ENCODE measurements around the gene REM2.
"Not testable (repeated sequence)": the region's sequence is repeated elsewhere in the genome, so short reads cannot be mapped to it uniquely, and the experiment has no call there.

The REM2 gene

DNA sequence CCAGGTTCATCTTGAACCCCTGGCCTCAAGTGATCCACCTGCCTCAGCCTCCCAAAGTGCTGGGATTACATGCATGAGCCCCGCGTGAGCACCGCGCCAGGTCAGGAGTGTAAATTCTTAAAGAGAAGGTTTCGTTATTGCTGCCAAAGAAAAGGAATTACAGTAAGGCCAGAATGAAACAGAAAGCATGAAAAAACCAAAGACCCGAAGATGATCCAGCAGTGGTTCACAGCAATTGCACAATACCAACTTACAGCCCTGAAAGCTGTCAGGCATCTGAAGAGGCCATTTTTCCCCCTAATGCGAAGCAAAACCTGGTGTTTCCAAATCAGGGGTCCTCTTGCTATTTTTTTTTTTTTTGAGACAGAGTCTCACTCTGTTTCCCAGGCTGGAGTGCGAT lies 25.6 kb downstream of the REM2 start:
- H3F3A ChIP-seq (ENCODE audit: insufficient read depth, low read length), result no peaks in the 10 kb centered on the region
- no peaks in the 10 kb centered on the region for H3K27me3 ChIP-seq (replicated peaks; ENCODE audit: insufficient read depth, low read length)
- H3K27ac ChIP-seq (ENCODE audit: low read length), result no peak overlapping the region
- no peaks in the 10 kb centered on the region for H3K9me2 ChIP-seq (replicated peaks; ENCODE audit: insufficient read depth, low read length)
- no peak for DNase-seq
- no peaks in the 10 kb centered on the region for H3K9me3 ChIP-seq (replicated peaks; ENCODE audit: insufficient read depth, low read length)
- H3K79me2 ChIP-seq (ENCODE audit: low read length), result peaks cover 25% of the 10 kb centered on the region
- no peaks in the 10 kb centered on the region for H3K36me3 ChIP-seq (replicated peaks; ENCODE audit: insufficient read depth, low read length)
- no peak overlapping the region for H3K4me2 ChIP-seq (ENCODE audit: low read depth, low read length)
- H3K4me3 ChIP-seq (ENCODE audit: low read length), result no peak overlapping the region
- no peaks in the 10 kb centered on the region for H4K20me1 ChIP-seq (ENCODE audit: insufficient read depth, low read length)
- no peak overlapping the region for H2AFZ ChIP-seq (ENCODE audit: low read length)
- TF ChIP-seq CTCF (IDR thresholded peaks at IDR 0.05; ENCODE audit: low read length), result no peak
- TF ChIP-seq EZH2 (optimal IDR thresholded peaks at IDR 0.05; ENCODE audit: low read depth, low read length), result no peak
- no peak for TF ChIP-seq EZH2phosphoT487 (IDR thresholded peaks at IDR 0.05; ENCODE audit: low read length)
- H3K4me1 ChIP-seq (ENCODE audit: low read length), result no peaks in the 10 kb centered on the region
- no peak overlapping the region for H3K9ac ChIP-seq (ENCODE audit: low read length)

DNA sequence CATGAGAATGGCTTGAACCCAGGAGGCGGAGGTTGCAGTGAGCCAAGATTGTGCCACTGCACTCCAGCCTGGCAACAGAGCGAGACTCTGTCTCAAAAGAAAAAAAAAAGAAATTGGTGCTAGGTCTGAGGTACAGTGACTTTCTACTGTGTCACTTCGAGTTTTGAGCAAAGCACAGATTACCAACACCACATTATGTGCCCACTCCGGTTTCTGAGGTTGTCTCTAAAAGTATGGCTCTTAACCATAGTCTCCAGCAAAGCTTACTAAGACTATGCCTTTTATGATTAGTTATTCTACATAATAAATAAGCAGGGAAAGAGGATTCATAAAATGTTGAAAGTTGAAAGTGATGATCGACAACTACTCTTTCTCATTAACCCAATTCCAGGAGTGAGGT lies 27.9 kb downstream of the REM2 start:
- no peak for DNase-seq
- H3K4me1 ChIP-seq (ENCODE audit: low read length), result no peaks in the 10 kb centered on the region
- H3K9ac ChIP-seq (ENCODE audit: low read length), result no peak overlapping the region
- H3K9me3 ChIP-seq (replicated peaks; ENCODE audit: insufficient read depth, low read length), result no peaks in the 10 kb centered on the region
- H3K4me2 ChIP-seq (ENCODE audit: low read depth, low read length), result no peak overlapping the region
- H3K9me2 ChIP-seq (replicated peaks; ENCODE audit: insufficient read depth, low read length), result no peaks in the 10 kb centered on the region
- no peak overlapping the region for H2AFZ ChIP-seq (ENCODE audit: low read length)
- peaks cover 43% of the 10 kb centered on the region for H3K79me2 ChIP-seq (ENCODE audit: low read length)
- no peaks in the 10 kb centered on the region for H3K36me3 ChIP-seq (replicated peaks; ENCODE audit: insufficient read depth, low read length)
- no peak overlapping the region for H3K4me3 ChIP-seq (ENCODE audit: low read length)
- no peaks in the 10 kb centered on the region for H3F3A ChIP-seq (ENCODE audit: insufficient read depth, low read length)
- H4K20me1 ChIP-seq (ENCODE audit: insufficient read depth, low read length), result no peaks in the 10 kb centered on the region
- no peak for TF ChIP-seq EZH2 (optimal IDR thresholded peaks at IDR 0.05; ENCODE audit: low read depth, low read length)
- TF ChIP-seq EZH2phosphoT487 (IDR thresholded peaks at IDR 0.05; ENCODE audit: low read length), result no peak
- TF ChIP-seq CTCF (IDR thresholded peaks at IDR 0.05; ENCODE audit: low read length), result no peak
- no peaks in the 10 kb centered on the region for H3K27me3 ChIP-seq (replicated peaks; ENCODE audit: insufficient read depth, low read length)
- no peak overlapping the region for H3K27ac ChIP-seq (ENCODE audit: low read length)

- not testable (repeated sequence) for H2AFZ ChIP-seq (ENCODE audit: low read length); H3K27ac ChIP-seq (ENCODE audit: low read length); H3K36me3 ChIP-seq (replicated peaks; ENCODE audit: insufficient read depth, low read length); H3K9me2 ChIP-seq (replicated peaks; ENCODE audit: insufficient read depth, low read length); H3K9ac ChIP-seq (ENCODE audit: low read length); H3K4me3 ChIP-seq (ENCODE audit: low read length); H3K9me3 ChIP-seq (replicated peaks; ENCODE audit: insufficient read depth, low read length); DNase-seq; H4K20me1 ChIP-seq (ENCODE audit: insufficient read depth, low read length); H3K4me1 ChIP-seq (ENCODE audit: low read length); H3F3A ChIP-seq (ENCODE audit: insufficient read depth, low read length); H3K27me3 ChIP-seq (replicated peaks; ENCODE audit: insufficient read depth, low read length); H3K4me2 ChIP-seq (ENCODE audit: low read depth, low read length)
- peaks cover 71% of the 10 kb centered on the region for H3K79me2 ChIP-seq (ENCODE audit: low read length)
Measured at GRCh38 chr14:22914836-22915235, 31.8 kb downstream of the REM2 start.

DNA sequence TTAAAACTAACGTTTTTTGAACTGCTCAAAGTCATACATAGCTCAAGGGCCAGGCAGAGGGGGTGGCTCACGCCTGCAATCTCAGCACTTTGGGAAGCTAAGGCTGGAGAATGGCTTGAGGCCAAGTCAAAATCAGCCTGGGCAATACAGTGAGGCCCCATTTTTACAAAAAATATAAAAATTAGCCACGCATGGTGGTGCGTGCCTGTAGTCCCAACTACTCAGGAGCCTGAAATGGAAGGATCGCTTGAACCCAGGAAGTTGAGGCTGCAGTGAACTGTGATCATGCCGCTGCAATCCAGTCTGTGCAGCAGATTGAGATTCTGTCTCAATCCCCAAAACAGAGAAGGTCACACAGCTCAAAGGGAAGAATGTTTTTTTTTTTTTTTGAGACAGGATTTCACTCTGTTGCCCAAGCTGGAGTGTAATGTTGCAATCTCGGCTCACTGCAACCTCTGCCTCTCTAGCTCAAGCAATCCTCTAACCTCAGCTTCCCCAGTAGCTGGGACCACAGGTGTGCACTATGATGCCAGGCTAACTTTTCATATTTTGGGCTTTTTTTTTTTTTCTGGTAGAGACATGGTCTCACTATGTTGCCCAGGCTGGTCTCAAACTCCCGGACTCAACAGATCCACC lies 33.0 kb downstream of the REM2 start:
- no peak overlapping the region for H3K4me2 ChIP-seq (ENCODE audit: low read depth, low read length)
- peaks cover 68% of the 10 kb centered on the region for H3K79me2 ChIP-seq (ENCODE audit: low read length)
- H3K9me2 ChIP-seq (replicated peaks; ENCODE audit: insufficient read depth, low read length), result no peaks in the 10 kb centered on the region
- no peaks in the 10 kb centered on the region for H3K27me3 ChIP-seq (replicated peaks; ENCODE audit: insufficient read depth, low read length)
- no peak overlapping the region for H3K4me3 ChIP-seq (ENCODE audit: low read length)
- H3K27ac ChIP-seq (ENCODE audit: low read length), result no peak overlapping the region
- no peak overlapping the region for H2AFZ ChIP-seq (ENCODE audit: low read length)
- DNase-seq, result no peak
- no peak overlapping the region for H3K9ac ChIP-seq (ENCODE audit: low read length)
- H3K4me1 ChIP-seq (ENCODE audit: low read length), result peaks cover 11% of the 10 kb centered on the region; the same call in 1 of the 2 replicates
- no peaks in the 10 kb centered on the region for H3K9me3 ChIP-seq (replicated peaks; ENCODE audit: insufficient read depth, low read length)
- H3F3A ChIP-seq (ENCODE audit: insufficient read depth, low read length), result 0 out of 2 replicates have a peak, but pooled peaks cover 6% of the 10 kb centered on the region
- H3K36me3 ChIP-seq (replicated peaks; ENCODE audit: insufficient read depth, low read length), result no peaks in the 10 kb centered on the region
- no peaks in the 10 kb centered on the region for H4K20me1 ChIP-seq (ENCODE audit: insufficient read depth, low read length)
- TF ChIP-seq CTCF (IDR thresholded peaks at IDR 0.05; ENCODE audit: low read length) (no peak), EZH2 (optimal IDR thresholded peaks at IDR 0.05; ENCODE audit: low read depth, low read length) (no peak), EZH2phosphoT487 (IDR thresholded peaks at IDR 0.05; ENCODE audit: low read length) (no peak)
